ENCODE measurements around the gene SLC34A1. TPM values are rescaled to one million over a fixed set of nuclear protein-coding genes. Genes with fewer than 3 reads are reported as not detected.

Gene SLC34A1
- total RNA-seq, 1 experiment from 2014 or later, result not detected

DNA sequence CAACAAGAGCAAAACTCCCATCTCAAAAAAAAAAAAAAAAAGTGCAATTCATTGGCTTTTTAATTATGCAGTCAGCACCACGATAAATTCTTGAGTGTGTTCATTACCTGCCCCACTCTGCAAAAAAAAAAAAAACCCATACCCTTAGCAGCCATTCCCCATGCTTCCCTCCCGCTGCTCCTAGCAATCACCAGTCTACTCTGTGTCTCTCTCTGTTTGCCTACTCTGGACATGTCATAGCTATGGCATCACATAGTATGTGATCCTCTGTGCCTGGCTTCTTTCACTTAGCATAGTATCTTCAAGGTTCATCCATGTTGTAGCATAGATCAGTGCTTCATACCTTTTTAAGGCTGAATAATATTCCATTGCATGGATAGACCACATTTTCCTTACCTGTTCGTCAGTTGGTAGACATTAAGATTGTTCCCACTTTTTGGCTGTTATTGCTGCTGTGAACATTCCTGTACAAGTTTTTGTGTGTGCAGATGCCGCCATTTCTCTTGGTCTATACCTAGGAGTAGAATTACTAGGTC lies 55.4 kb downstream of the SLC34A1 start:
- no peaks in the 10 kb centered on the region for H4K20me1 ChIP-seq (ENCODE audit: insufficient read depth, low read depth, low read length)
- H3K79me2 ChIP-seq (ENCODE audit: low read length), result no peaks in the 10 kb centered on the region
- DNase-seq, result peak; percentile 40
- H3K9ac ChIP-seq (ENCODE audit: low read length), result no peak overlapping the region
- H3K27me3 ChIP-seq (ENCODE audit: low read length), result no peaks in the 10 kb centered on the region
- peaks cover 9% of the 10 kb centered on the region for H3K36me3 ChIP-seq (ENCODE audit: insufficient read depth, low read length)
- H3K4me2 ChIP-seq (ENCODE audit: low read depth, low read length, poor library complexity, severe bottlenecking), result no peak overlapping the region
- no peaks in the 10 kb centered on the region for H3K9me3 ChIP-seq (ENCODE audit: low read length)
- H3K4me1 ChIP-seq (ENCODE audit: low read length), result peaks cover 8% of the 10 kb centered on the region
- no peak overlapping the region for H3K4me3 ChIP-seq (ENCODE audit: low read length)
- no peak overlapping the region for H2AFZ ChIP-seq (ENCODE audit: low read length)
- H3K9me2 ChIP-seq (replicated peaks; ENCODE audit: insufficient read depth, low read length), result no peaks in the 10 kb centered on the region
- H3K27ac ChIP-seq (ENCODE audit: low read length), result no peak overlapping the region

DNA sequence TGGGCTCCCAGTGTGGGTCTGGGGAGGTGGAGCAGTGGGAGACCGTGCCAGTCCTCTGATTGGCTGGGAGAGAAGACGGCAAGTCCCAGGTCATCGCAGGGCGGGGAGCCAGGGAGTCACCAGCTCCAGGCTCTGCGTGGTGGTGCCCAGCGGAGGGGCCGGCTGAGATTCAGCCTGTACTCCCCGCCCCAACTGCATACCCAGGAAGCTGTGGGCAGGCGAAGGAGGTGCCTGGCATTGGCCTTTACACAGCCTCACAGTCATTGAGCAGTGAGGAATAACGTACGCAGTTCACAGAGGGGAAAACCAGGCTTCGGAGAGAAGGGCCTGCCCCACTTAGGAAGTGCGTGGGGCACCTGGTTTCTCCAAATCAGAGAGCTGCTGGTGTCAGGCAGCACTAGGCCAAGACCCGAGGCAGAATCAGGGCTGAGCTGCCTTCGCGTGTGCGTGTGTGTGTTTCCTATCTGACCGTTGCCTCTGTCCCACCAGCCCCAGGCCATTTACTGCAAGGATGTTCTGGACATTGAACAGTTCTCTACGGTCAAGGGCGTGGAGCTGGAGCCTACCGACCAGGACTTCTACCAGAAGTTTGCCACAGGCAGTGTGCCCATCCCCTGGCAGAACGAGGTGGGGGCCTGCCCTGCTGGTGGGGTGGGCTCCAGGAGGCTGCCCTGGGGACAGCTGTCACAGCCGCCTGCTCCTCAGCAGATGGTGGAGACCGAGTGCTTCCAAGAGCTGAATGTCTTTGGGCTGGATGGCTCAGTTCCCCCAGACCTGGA lies 56.2 kb downstream of the SLC34A1 start:
- H3K36me3 ChIP-seq (ENCODE audit: insufficient read depth, low read length), result peaks cover 5% of the 10 kb centered on the region
- no peaks in the 10 kb centered on the region for H3K79me2 ChIP-seq (ENCODE audit: low read length)
- H3K4me3 ChIP-seq (ENCODE audit: low read length), result no peak overlapping the region
- no peaks in the 10 kb centered on the region for H3K9me2 ChIP-seq (replicated peaks; ENCODE audit: insufficient read depth, low read length)
- H3K4me2 ChIP-seq (ENCODE audit: low read depth, low read length, poor library complexity, severe bottlenecking), result no peak overlapping the region
- no peak overlapping the region for H2AFZ ChIP-seq (ENCODE audit: low read length)
- peaks cover 16% of the 10 kb centered on the region for H3K4me1 ChIP-seq (ENCODE audit: low read length)
- H3K27ac ChIP-seq (ENCODE audit: low read length), result no peak overlapping the region
- DNase-seq, result no peak
- no peaks in the 10 kb centered on the region for H3K9me3 ChIP-seq (ENCODE audit: low read length)
- no peaks in the 10 kb centered on the region for H3K27me3 ChIP-seq (ENCODE audit: low read length)
- H4K20me1 ChIP-seq (ENCODE audit: insufficient read depth, low read depth, low read length), result no peaks in the 10 kb centered on the region
- no peak overlapping the region for H3K9ac ChIP-seq (ENCODE audit: low read length)

DNA sequence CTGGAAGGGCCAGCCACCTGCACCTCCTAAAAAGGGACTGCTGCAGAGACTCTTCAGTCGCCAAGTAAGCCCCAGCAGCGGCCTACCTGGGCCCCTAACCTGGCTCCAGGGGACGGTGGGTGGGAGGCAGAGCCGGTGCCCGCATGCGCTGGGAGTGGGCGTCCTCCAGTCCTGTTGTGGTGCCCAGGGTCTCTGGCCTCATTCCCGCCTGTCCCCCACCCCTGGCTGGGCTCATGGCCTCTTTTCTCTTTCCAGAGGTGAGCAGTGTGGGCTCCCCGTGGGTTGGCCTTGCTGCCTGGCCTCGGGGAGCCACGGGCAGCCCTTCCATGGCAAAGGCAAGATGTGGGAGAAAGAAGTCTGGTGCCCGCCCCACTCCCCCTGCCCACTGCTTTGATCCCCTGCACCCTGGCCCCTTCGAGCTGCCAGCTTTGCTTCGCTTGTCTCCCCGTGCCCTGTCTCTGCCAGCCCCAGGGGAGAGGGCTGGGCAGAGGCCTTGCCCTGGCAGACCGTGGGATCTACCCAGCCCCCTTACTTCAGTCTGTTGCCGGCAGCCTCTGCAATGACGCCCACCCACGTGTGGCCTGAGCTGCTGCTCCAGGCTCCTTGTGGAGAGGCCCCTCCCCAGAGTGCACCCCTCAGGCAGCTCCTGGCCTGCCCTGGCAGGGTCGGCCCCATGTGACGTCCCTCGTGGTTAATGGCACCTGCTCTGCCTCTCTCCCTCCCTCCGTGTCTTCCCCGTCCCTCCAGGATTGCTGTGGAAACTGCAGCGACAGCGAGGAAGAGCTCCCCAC lies 57.0 kb downstream of the SLC34A1 start:
- no peaks in the 10 kb centered on the region for H3K27me3 ChIP-seq (ENCODE audit: low read length)
- no peak overlapping the region for H2AFZ ChIP-seq (ENCODE audit: low read length)
- no peak overlapping the region for H3K27ac ChIP-seq (ENCODE audit: low read length)
- peaks cover 4% of the 10 kb centered on the region for H3K36me3 ChIP-seq (ENCODE audit: insufficient read depth, low read length)
- no peak overlapping the region for H3K4me3 ChIP-seq (ENCODE audit: low read length)
- H3K79me2 ChIP-seq (ENCODE audit: low read length), result no peaks in the 10 kb centered on the region
- no peaks in the 10 kb centered on the region for H3K9me3 ChIP-seq (ENCODE audit: low read length)
- H4K20me1 ChIP-seq (ENCODE audit: insufficient read depth, low read depth, low read length), result no peaks in the 10 kb centered on the region
- H3K4me1 ChIP-seq (ENCODE audit: low read length), result peaks cover 24% of the 10 kb centered on the region
- H3K4me2 ChIP-seq (ENCODE audit: low read depth, low read length, poor library complexity, severe bottlenecking), result no peak overlapping the region
- H3K9me2 ChIP-seq (replicated peaks; ENCODE audit: insufficient read depth, low read length), result no peaks in the 10 kb centered on the region
- no peak overlapping the region for H3K9ac ChIP-seq (ENCODE audit: low read length)
- no peak for DNase-seq

DNA sequence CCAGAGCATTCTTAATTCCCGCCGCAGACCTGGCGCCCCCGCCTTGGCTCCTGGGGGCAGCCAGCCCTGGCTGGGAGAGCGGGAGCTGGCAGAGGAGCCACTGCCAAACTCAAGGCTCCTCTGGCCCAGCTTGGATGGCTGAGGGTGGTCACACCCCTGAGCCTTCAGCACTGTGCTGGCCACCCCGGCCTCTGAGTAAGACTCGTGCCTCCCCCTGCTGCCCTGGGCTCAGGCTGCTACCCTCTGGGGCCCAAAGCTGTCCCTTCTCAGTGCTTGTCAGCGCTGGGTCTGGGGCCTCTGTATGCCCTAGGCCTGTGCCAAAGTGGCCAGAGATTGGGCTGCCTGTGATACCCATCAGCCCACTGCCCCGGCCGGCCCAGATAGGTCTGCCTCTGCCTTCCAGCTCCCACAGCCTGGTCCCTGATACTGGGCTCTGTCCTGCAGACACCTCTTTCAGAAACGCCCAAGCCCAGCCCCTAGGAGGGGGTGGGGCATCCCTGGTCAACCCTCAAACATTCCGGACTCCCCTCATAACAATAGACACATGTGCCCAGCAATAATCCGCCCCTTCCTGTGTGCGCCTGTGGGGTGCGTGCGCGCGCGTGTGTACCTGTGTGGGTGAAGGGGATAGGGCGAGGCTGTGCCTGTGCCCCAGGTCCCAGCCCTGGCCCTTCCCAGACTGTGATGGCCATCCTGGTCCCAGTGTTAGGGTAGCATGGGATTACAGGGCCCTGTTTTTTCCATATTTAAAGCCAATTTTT lies 58.0 kb downstream of the SLC34A1 start:
- H3K9me2 ChIP-seq (replicated peaks; ENCODE audit: insufficient read depth, low read length), result no peaks in the 10 kb centered on the region
- H2AFZ ChIP-seq (ENCODE audit: low read length), result no peak overlapping the region
- H3K9ac ChIP-seq (ENCODE audit: low read length), result no peak overlapping the region
- H3K36me3 ChIP-seq (ENCODE audit: insufficient read depth, low read length), result peaks cover 4% of the 10 kb centered on the region
- no peak overlapping the region for H3K4me3 ChIP-seq (ENCODE audit: low read length)
- no peak overlapping the region for H3K4me2 ChIP-seq (ENCODE audit: low read depth, low read length, poor library complexity, severe bottlenecking)
- DNase-seq, result peak; percentile 41
- no peaks in the 10 kb centered on the region for H3K27me3 ChIP-seq (ENCODE audit: low read length)
- no peaks in the 10 kb centered on the region for H3K9me3 ChIP-seq (ENCODE audit: low read length)
- no peaks in the 10 kb centered on the region for H4K20me1 ChIP-seq (ENCODE audit: insufficient read depth, low read depth, low read length)
- no peaks in the 10 kb centered on the region for H3K79me2 ChIP-seq (ENCODE audit: low read length)
- H3K4me1 ChIP-seq (ENCODE audit: low read length), result peaks cover 30% of the 10 kb centered on the region
- no peak overlapping the region for H3K27ac ChIP-seq (ENCODE audit: low read length)

DNA sequence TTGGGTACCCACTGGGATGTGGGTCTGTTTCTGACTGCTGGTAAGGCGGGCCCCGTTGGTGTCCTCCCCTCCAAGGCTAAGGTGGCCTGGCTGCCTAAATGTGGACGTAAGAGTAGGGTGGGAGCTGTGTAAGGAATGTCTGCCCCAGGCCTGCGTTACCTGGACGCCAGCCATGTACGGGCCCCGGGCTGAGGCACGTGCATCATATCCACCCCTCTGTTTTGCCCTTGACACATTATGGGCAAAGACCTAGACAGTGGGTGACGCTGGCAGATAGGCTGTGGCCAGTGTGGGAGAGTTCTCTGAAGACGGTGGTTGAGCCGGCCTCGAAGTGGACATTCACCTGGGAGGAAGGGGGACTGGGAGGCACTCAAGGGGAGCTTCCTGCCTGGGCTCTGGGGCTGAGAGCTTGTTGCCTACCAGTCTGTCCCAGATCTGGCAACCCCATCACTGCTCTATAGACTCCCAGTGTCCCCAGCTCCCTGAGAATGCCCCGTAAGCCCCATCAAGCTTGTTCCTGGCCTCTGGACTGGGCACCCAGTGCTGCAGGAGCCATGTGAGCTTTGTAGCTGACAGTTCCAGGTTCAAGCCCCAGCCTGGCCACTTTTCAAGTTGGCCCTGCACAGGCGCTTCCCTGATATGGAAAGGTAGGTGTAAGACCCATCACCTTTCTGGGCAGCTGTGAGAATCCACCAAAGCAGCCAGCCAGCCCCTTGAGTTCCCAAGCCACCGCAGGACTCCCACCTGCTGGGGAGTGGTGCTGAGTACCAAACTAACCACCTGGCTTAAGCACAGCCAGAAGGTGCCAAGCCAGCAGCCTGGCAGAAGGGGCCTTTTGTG lies 59.1 kb downstream of the SLC34A1 start:
- peak; percentile 44 for DNase-seq
- H3K9me3 ChIP-seq (ENCODE audit: low read length), result no peaks in the 10 kb centered on the region
- no peak overlapping the region for H3K4me3 ChIP-seq (ENCODE audit: low read length)
- no peak overlapping the region for H2AFZ ChIP-seq (ENCODE audit: low read length)
- H3K9ac ChIP-seq (ENCODE audit: low read length), result no peak overlapping the region
- peaks cover 39% of the 10 kb centered on the region for H3K4me1 ChIP-seq (ENCODE audit: low read length)
- no peak overlapping the region for H3K4me2 ChIP-seq (ENCODE audit: low read depth, low read length, poor library complexity, severe bottlenecking)
- peaks cover 4% of the 10 kb centered on the region for H3K36me3 ChIP-seq (ENCODE audit: insufficient read depth, low read length)
- H3K27ac ChIP-seq (ENCODE audit: low read length), result no peak overlapping the region
- H3K27me3 ChIP-seq (ENCODE audit: low read length), result no peaks in the 10 kb centered on the region
- H3K9me2 ChIP-seq (replicated peaks; ENCODE audit: insufficient read depth, low read length), result no peaks in the 10 kb centered on the region
- no peaks in the 10 kb centered on the region for H4K20me1 ChIP-seq (ENCODE audit: insufficient read depth, low read depth, low read length)
- peaks cover 9% of the 10 kb centered on the region for H3K79me2 ChIP-seq (ENCODE audit: low read length)

DNA sequence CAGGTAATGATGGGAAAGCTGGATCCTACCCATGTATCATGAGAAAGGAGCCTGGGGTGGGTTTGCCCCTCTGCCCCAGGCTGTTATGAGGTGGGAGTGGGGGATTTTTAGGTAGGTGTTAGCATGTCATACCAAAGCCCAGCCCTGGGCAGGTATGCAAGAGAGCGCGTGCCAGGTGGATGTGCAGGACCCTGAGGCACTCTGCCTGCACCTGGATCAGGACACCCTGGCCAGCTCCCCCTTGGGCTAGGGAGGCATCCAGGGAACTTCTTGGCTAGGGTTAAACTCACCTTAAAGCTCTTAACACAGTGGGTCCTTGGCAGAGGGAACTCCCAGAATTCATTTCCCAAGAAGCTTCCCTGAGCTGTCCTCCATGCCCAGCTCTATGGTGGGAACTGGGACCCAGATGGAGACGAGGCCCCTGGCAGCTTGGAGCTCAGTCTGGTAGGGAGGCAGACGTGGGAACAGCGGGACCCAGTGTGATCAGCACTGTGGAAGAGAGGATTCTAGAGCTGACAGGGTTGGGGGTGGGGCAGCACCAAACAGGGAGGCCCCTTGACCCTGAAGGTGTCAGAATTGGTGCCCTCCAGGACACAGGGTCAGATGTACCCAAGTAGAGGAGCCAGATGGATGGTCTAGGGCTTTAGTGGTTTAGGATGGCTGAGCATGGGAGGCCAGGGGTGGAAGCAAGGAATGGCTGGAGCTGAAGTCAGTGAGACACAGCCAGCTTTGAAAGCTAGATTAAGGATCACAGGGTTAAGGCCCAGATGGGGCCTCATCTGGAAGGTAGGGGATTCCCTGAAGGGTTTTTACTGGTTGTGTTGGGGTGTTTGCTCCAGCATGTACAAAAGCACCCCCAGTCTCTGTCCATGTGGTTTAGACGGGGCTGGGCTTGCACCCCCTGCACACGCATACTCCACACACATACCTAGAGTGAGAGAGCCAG lies 60.1 kb downstream of the SLC34A1 start:
- Histone ChIP-seq H3K36me3 (ENCODE audit: insufficient read depth, low read length) (no peaks in the 10 kb centered on the region), H3K9ac (ENCODE audit: low read length) (peak overlapping the region; percentile 96; the same call in 1 of the 2 replicates), H3K4me2 (ENCODE audit: low read depth, low read length, poor library complexity, severe bottlenecking) (peak overlapping the region; percentile 97), H3K4me3 (ENCODE audit: low read length) (peak overlapping the region; percentile 87; the same call in 1 of the 2 replicates), H3K27ac (ENCODE audit: low read length) (peak overlapping the region; percentile 88), H3K79me2 (ENCODE audit: low read length) (peaks cover 19% of the 10 kb centered on the region), H3K9me2 (replicated peaks; ENCODE audit: insufficient read depth, low read length) (no peaks in the 10 kb centered on the region), H3K9me3 (ENCODE audit: low read length) (no peaks in the 10 kb centered on the region), H2AFZ (ENCODE audit: low read length) (no peak overlapping the region), H3K4me1 (ENCODE audit: low read length) (peaks cover 50% of the 10 kb centered on the region), H3K27me3 (ENCODE audit: low read length) (no peaks in the 10 kb centered on the region), H4K20me1 (ENCODE audit: insufficient read depth, low read depth, low read length) (no peaks in the 10 kb centered on the region)
- DNase-seq, result peak; percentile 57
